HFFc6 (cell line): ENCODE data around the gene FGD1. TPM values are rescaled to one million over a fixed set of nuclear protein-coding genes. Genes with fewer than 3 reads are reported as not detected.
A peak's percentile ranks its signal among the peaks of the same experiment; 100 is the strongest.

Source experiments
- DNase-seq: peaks from one replicate; pipeline ENCODE4 v3.0.0-alpha.2; 2018
- H3K27ac Mint-ChIP-seq: 2 replicates; pipeline ENCODE4 v1.8.0; 2020; ENCODE audit warnings: mild to moderate bottlenecking, mixed read lengths
- H3K27me3 Mint-ChIP-seq: 2 replicates; pipeline ENCODE4 v1.8.0; 2021; ENCODE audit warnings: mild to moderate bottlenecking, moderate library complexity, mixed read lengths; ENCODE audit not compliant: insufficient read depth
- H3K36me3 Mint-ChIP-seq: 2 replicates; pipeline ENCODE4 v1.8.0; 2021; ENCODE audit warnings: low read depth, mixed read lengths
- H3K4me1 Mint-ChIP-seq: 2 replicates; pipeline ENCODE4 v1.8.0; 2020; ENCODE audit warnings: low read depth, mixed read lengths
- H3K4me3 Mint-ChIP-seq: 2 replicates; pipeline ENCODE4 v1.8.0; 2020; ENCODE audit warnings: mild to moderate bottlenecking, moderate library complexity, mixed read lengths
- H3K9me3 Mint-ChIP-seq: 2 replicates; pipeline ENCODE4 v1.8.0; 2020; ENCODE audit warnings: mild to moderate bottlenecking, mixed read lengths
- total RNA-seq, 6 experiments: library from RNA; stranded (reverse); fragmentation: NEBNext Ultra II Directional; extraction: Animal tissue kit (Norgen Biotek cat#: 25700); gene quantifications; 2 replicates in 1 of 6; 3 replicates in 5 of 6; pipeline ENCODE4 v1.2.3, GENCODE V29; 2021
- TF ChIP-seq, protein P1 (sequence below): fragments of 200-600 bp; sonication (generic); IDR thresholded peaks from 2 replicates; pipeline ENCODE4 v1.5.0; 2021; ENCODE audit warnings: antibody characterized with exemption, mild to moderate bottlenecking

Gene FGD1
- total RNA-seq, 6 experiments from 2014 or later: 16.2 to 19.8 (median 17.9) TPM

DNA sequence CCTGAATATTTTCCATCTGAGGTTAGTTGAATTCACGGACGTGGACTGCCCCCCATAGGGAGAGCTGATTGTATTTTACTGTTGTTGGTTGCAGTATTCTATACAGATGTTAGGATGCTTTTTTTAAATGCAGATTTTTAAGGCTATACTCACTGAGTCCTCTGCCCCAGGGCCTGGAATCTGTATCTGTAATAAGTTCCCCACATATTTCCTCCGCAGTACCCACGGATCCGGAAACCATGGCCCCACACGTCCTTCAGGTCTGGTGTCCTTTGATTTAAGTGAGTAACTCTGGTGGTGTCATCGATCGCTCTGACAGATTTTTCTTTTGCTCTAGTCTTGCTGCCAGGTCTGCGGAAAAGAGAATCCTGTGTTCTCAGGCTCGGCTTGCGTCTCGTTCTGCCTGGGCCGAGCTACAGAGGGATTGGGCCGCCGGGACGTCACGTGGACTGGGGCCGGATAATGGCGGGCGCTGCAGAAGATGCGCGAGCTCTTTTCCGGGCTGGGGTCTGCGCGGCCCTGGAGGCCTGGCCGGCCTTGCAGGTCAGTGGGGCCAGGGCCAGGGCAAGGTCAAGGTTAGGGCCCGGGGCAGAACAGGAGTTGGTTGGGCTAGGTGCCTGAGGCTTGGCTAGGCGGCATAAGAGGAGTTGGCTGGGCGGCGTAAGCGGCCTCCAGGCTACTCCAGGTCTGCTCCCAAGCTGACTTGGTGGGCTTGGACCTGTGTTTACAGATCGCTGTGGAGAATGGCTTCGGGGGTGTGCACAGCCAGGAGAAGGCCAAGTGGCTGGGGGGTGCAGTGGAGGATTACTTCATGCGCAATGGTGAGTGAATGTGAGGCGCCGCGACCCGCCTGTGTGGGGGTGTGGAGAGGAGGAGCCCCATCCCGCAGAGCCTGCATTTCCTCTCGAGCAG lies 55.8 kb downstream of the FGD1 start, which contains the start of gene TSR2:
TSR2 (plus strand) TSS at position 445 of the 912 bp plus-strand sequence; CDS start at position 463, 18 bp downstream.
- peak; percentile 87 for DNase-seq
- TF ChIP-seq, protein P1, sequence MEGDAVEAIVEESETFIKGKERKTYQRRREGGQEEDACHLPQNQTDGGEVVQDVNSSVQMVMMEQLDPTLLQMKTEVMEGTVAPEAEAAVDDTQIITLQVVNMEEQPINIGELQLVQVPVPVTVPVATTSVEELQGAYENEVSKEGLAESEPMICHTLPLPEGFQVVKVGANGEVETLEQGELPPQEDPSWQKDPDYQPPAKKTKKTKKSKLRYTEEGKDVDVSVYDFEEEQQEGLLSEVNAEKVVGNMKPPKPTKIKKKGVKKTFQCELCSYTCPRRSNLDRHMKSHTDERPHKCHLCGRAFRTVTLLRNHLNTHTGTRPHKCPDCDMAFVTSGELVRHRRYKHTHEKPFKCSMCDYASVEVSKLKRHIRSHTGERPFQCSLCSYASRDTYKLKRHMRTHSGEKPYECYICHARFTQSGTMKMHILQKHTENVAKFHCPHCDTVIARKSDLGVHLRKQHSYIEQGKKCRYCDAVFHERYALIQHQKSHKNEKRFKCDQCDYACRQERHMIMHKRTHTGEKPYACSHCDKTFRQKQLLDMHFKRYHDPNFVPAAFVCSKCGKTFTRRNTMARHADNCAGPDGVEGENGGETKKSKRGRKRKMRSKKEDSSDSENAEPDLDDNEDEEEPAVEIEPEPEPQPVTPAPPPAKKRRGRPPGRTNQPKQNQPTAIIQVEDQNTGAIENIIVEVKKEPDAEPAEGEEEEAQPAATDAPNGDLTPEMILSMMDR: no peak; the same call in 1 of the 2 replicates

DNA sequence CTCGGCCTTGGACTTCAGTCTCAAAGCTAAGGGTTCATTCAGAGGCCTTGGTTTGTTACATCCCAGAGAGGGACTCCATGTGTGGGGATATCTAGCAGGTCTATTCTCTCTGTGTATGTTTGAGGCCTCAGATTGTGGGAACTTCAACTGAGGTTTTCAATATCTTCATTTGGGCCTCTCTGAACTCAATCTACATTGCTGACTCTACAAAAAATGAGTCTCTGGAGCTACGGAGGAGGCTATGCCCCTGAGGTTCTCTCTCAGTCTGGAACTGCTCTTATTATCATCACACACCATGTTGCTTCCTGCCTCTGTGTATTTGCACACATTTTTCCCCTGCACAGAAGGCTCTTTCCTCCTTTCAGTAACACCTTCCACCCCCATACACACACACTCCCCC lies 60.9 kb downstream of the FGD1 start:
- TF ChIP-seq, protein P1: no peak
- Mint-ChIP-seq H3K27me3 (no peaks in the 10 kb centered on the region; the same call in 1 of the 2 replicates), H3K4me3 (no peak overlapping the region), H3K27ac (no peak overlapping the region; the same call in 1 of the 2 replicates), H3K36me3 (no peaks in the 10 kb centered on the region), H3K4me1 (no peaks in the 10 kb centered on the region), H3K9me3 (no peaks in the 10 kb centered on the region)
- DNase-seq: no peak

More for the DNA sequence above, 55.8 kb downstream of the FGD1 start, which contains the start of gene TSR2:
- Mint-ChIP-seq H3K9me3 (no peaks in the 10 kb centered on the region), H3K4me3 (peak within 1 kb of the TSS; percentile 94), H3K4me1 (peaks cover 24% of the 10 kb centered on the region), H3K36me3 (peaks cover 17% of the 10 kb centered on the region; the same call in 1 of the 2 replicates), H3K27me3 (peaks cover 4% of the 10 kb centered on the region), H3K27ac (peak within 1 kb of the TSS; percentile 84)

DNA sequence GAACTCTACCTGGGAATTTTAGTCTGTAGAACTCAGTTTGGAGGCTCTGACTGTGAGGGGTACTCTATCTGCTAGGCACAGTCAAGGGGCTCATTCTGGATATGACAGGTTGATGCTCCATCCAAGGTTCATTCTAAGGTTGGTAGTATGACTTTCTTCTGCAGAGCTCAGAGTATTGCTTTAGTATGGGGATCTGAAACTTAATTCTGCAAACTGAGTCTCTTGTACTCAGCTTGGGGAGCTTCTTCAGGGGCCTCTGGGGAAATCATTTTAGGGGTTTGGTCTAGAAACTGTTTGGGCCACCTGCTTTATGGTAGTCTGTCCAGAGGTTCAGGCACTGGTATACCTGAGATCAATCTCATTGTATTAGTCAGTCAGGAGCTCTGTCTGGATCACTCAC lies 65.5 kb downstream of the FGD1 start:
- Mint-ChIP-seq H3K36me3 (no peaks in the 10 kb centered on the region), H3K4me1 (no peaks in the 10 kb centered on the region), H3K9me3 (no peaks in the 10 kb centered on the region), H3K27me3 (no peaks in the 10 kb centered on the region; the same call in 1 of the 2 replicates), H3K27ac (no peak overlapping the region), H3K4me3 (no peak overlapping the region)
- TF ChIP-seq, protein P1: no peak
- DNase-seq: no peak

DNA sequence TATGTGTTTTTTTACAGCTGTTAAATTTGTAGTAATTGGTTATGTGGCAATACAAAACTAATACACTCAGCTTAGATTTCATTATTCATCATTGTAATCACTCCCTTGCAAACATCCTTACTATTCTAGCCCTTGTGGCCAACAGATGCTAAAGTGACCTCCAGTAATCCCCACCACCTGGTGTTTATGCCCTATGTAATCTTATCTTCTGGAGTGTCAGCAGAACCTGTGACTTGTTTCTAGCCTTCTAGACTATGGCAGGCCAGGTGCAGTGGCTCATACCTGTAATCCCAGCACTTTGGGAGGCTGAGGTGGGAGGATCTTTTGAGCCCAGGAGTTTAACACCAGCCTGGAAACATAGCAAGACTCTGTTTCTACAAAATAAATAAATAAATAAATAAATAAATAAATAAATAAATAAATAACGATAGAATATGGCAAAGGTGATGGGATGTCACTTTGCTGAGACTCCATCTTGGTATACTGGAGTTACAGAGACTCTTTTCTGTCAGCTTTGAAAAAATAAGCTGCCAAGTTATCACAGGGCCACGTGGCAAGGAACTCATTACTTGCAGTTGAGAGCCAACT lies 68.1 kb downstream of the FGD1 start:
- TF ChIP-seq, protein P1: no peak
- no peak for DNase-seq
- Mint-ChIP-seq H3K27ac (no peak overlapping the region), H3K4me1 (no peaks in the 10 kb centered on the region), H3K27me3 (no peaks in the 10 kb centered on the region; the same call in 1 of the 2 replicates), H3K36me3 (no peaks in the 10 kb centered on the region), H3K4me3 (no peak overlapping the region), H3K9me3 (no peaks in the 10 kb centered on the region)

DNA sequence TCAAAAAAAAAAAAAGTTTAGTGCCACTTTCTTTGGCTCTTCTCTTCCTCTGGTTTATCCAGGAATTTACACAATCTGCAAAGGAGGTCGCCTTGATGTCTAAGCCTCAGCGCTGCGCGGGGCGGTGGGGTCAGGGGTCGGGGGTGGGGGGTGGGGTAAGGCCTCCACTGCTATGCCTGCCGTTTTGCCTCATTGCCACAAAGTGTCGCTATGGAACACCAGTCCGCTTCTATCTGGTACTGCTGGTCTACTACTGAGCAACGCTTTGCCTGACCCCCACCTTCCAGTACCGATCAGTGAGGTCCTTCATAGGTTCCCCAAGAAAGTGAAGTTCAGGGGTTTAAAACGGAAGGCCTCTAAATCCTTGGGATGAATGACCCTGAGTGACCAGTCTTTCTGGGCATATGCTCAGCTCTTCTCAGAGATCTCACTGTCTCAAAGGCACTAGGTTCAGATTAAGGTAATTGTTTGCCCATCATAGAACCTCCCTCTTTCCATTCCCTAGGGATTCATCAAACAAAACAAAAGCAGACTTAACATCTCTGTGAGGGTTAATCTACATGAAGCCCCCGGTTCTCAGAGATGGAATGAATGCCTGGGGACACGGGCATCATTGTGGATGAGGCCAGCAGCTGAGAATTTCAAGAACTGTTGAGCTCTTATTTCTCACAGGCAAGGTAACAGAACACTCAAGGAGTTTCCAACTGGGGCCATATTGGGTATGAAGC lies 72.7 kb downstream of the FGD1 start:
- H3K27ac Mint-ChIP-seq: no peak overlapping the region
- TF ChIP-seq, protein P1: 0 out of 2 replicates have a peak, but pooled peaks have one; percentile 14
- no peak for DNase-seq
- H3K4me3 Mint-ChIP-seq: no peak overlapping the region
- H3K36me3 Mint-ChIP-seq: no peaks in the 10 kb centered on the region
- peaks cover 3% of the 10 kb centered on the region for H3K27me3 Mint-ChIP-seq
- H3K9me3 Mint-ChIP-seq: no peaks in the 10 kb centered on the region
- H3K4me1 Mint-ChIP-seq: no peaks in the 10 kb centered on the region
